GM12872 (cell line): Measurements from ENCODE around the gene AMDHD2.

Experiments
- CTCF ChIP-seq: IDR thresholded peaks from 3 replicates; pipeline ENCODE4 v1.5.1; 2011; ENCODE audit warnings: low read depth, mild to moderate bottlenecking, low read length, moderate library complexity; ENCODE audit not compliant: insufficient read depth

Gene AMDHD2

GRCh38 chr16:2478279-2478678 lies 41.9 kb upstream of the AMDHD2 start:
- no peak for TF ChIP-seq CTCF

GRCh38 chr16:2480948-2481347 lies 39.2 kb upstream of the AMDHD2 start:
- TF ChIP-seq CTCF: no peak

- no peak for TF ChIP-seq CTCF
Measured at GRCh38 chr16:2481676-2482075, 38.5 kb upstream of the AMDHD2 start.

- no peak for TF ChIP-seq CTCF
Measured at GRCh38 chr16:2482249-2482648, 37.9 kb upstream of the AMDHD2 start.

- TF ChIP-seq CTCF: no peak
Measured at GRCh38 chr16:2482708-2483534, 37.2 kb upstream of the AMDHD2 start.

- no peak for TF ChIP-seq CTCF
Measured at GRCh38 chr16:2483939-2484897, 36.0 kb upstream of the AMDHD2 start.

- TF ChIP-seq CTCF: no peak
Measured at GRCh38 chr16:2484898-2485508, 35.2 kb upstream of the AMDHD2 start.
